ENCODE measurements around the gene ADGRE2. TPM values are rescaled to one million over a fixed set of nuclear protein-coding genes. Genes with fewer than 3 reads are reported as not detected.

Gene ADGRE2
- total RNA-seq, 1 experiment from 2014 or later: not detected

- in situ Hi-C loops (cut with HindIII; ENCODE audit: low pct_unique_long_range_greater_than_20kb, low sequenced_read_pairs): no loop called here
- DNase-seq (ENCODE audit: low read depth): no peak
Measured at GRCh38 chr19:14694641-14695266, 83.6 kb downstream of the ADGRE2 start.

- peak; percentile 89 for DNase-seq (ENCODE audit: low read depth)
- in situ Hi-C loops (cut with HindIII; ENCODE audit: low pct_unique_long_range_greater_than_20kb, low sequenced_read_pairs): no loop called here
Measured at GRCh38 chr19:14689598-14690503, 88.5 kb downstream of the ADGRE2 start, which contains the start of gene ZNF333. Gene ZNF333, plus strand, starts transcription at chr19:14690048. Its CDS starts 3,444 bp downstream, at chr19:14693492.

- no peak for DNase-seq (ENCODE audit: low read depth)
- in situ Hi-C loops (cut with HindIII; ENCODE audit: low pct_unique_long_range_greater_than_20kb, low sequenced_read_pairs): no loop called here
Measured at GRCh38 chr19:14686411-14686810, 91.9 kb downstream of the ADGRE2 start.

GRCh38 chr19:14683439-14683838, 94.9 kb downstream of the ADGRE2 start:
- DNase-seq (ENCODE audit: low read depth): no peak
- in situ Hi-C loops (cut with HindIII; ENCODE audit: low pct_unique_long_range_greater_than_20kb, low sequenced_read_pairs): no loop called here

Other genes with a start within 250 kb of the ADGRE2 start
- gene TECR, start 249.0 kb downstream of the ADGRE2 start, total RNA-seq (2014; rRNA removed; shearing (Covaris generic); ENCODE audit: low replicate concordance): 169 and 181 TPM in 2 replicates
- 350 and 590 TPM in 2 replicates for gene NDUFB7, start 206.5 kb downstream of the ADGRE2 start, total RNA-seq (2014; rRNA removed; shearing (Covaris generic); ENCODE audit: low replicate concordance)
- not detected in 2 replicates for gene CLEC17A, start 195.5 kb downstream of the ADGRE2 start, total RNA-seq (2014; rRNA removed; shearing (Covaris generic); ENCODE audit: low replicate concordance)
- gene ADGRE3, start 103.7 kb downstream of the ADGRE2 start, total RNA-seq (2014; rRNA removed; shearing (Covaris generic); ENCODE audit: low replicate concordance): not detected in 2 replicates
- 0.84 and 2.3 TPM in 2 replicates for gene ZNF333, start 88.5 kb downstream of the ADGRE2 start, total RNA-seq (2014; rRNA removed; shearing (Covaris generic); ENCODE audit: low replicate concordance)
- gene OR7A5, start 56.6 kb upstream of the ADGRE2 start, total RNA-seq (2014; rRNA removed; shearing (Covaris generic); ENCODE audit: low replicate concordance): not detected in 2 replicates
- gene OR7C1, start 56.6 kb upstream of the ADGRE2 start, total RNA-seq (2014; rRNA removed; shearing (Covaris generic); ENCODE audit: low replicate concordance): not detected in 2 replicates
- not detected in 2 replicates for gene OR7A10, start 70.4 kb upstream of the ADGRE2 start, total RNA-seq (2014; rRNA removed; shearing (Covaris generic); ENCODE audit: low replicate concordance)
- gene OR7A17, start 107.6 kb upstream of the ADGRE2 start, total RNA-seq (2014; rRNA removed; shearing (Covaris generic); ENCODE audit: low replicate concordance): not detected in 2 replicates
- not detected in 2 replicates for gene OR7C2, start 162.9 kb upstream of the ADGRE2 start, total RNA-seq (2014; rRNA removed; shearing (Covaris generic); ENCODE audit: low replicate concordance)
- not detected in 2 replicates for gene SLC1A6, start 201.3 kb upstream of the ADGRE2 start, total RNA-seq (2014; rRNA removed; shearing (Covaris generic); ENCODE audit: low replicate concordance)